HG03439 (cell line): ENCODE data around the gene SUGP1.

ENCODE experiments used
- ATAC-seq: cut with Tn5 transposase; IDR thresholded peaks from one replicate; pipeline ENCODE4 v1.9.1; 2021; ENCODE audit warnings: mild to moderate bottlenecking, moderate library complexity; ENCODE audit not compliant: unreplicated experiment

The SUGP1 gene

DNA sequence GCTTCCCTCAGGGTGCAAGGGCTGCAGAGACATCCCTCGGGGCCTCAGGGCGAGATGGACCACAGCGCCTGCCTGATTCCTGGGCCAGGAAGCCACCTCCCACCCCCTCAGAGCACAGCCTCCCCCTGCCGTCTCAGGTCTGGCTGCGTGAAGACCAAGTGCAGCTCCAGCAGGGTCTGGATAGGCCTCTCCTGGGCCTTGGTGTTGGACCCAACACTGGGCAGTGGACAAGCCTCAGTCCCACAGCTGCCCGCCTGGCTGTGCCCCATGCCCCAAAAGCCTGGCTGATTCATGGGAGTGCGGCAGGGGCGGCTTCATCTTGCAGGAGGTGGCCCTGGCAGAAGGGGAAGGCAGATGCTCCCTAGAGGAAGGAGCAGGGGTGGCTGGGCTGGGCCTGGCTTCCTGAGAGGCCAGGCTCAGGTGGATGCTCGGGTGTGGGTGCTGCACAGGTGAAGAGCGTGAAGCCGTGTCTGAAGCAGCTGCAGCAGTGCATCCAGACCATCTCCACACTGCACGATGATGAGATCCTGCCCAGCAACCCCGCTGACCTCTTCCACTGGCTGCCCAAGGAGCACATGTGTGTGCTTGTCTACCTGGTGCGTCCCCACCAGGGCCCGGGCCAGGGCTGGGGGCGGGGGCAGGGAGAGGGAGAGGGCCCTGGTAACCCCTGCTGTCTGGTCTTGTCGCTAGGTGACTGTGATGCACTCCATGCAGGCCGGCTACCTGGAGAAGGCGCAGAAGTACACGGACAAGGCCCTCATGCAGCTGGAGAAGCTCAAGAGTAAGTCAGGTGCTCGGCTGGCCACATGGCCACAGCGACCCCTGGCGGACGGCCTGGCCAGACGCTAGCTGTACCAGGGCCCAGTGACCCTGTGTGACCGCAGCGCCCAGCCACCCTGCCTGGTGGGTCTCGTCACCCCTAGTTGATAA is 22.0 kb upstream of the SUGP1 start:
- ATAC-seq: no peak

DNA sequence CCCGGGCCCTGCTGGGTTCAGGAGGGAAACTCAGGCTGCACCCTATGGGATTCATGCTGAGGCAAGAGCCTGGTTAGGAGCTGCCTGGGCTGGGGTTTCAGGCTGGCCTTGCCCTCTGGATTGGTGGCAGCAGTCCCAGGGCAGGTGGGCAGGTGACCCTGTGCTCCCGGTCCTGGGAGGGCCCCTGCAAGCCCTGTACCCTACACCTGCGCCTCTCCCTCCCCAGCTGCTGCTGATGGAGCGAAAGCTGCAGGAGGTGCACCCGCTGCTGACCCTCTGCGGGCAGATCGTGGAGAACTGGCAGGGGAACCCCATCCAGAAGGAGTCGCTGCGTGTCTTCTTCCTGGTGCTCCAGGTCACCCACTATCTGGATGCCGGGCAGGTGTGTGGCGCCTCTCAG is 20.7 kb upstream of the SUGP1 start:
- no peak for ATAC-seq

DNA sequence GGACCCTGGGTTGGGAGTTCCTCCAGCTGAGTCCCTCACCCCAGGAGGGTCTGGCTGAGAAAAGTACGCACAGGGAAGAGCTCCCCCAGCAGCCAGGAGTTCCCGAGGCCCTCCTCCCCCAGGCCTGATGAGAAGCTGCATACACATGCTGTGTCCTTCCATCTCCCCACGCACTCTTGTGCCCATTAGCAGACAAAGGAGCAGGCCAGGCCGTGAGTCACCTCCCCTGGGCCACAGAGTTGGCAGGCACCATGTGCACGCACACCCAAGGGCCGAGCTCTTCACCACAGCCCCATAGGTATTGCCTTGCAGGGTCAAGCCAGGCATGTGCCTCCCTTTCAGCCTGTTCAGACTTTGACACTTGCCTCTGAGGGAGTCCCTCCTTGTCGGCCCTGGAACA is 17.8 kb upstream of the SUGP1 start:
- ATAC-seq: no peak

DNA sequence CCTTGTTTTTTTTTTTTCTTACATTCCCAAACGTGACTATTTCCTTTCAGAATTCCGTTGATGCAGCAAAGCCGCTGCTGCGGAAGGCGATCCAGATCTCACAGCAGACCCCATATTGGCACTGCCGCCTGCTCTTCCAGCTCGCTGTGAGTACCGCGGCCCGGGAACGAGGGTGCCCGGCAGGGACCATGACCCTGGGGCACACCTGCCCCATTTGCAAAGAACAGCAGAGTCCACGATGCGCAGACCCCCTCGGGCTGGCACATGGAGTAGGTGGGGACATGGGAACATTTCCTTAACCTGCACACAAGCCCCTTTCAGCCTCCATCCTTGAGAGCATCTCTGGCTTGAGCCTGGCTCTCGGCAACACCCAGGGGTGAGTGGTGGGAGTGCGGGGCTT is 16.8 kb upstream of the SUGP1 start:
- ATAC-seq: no peak

DNA sequence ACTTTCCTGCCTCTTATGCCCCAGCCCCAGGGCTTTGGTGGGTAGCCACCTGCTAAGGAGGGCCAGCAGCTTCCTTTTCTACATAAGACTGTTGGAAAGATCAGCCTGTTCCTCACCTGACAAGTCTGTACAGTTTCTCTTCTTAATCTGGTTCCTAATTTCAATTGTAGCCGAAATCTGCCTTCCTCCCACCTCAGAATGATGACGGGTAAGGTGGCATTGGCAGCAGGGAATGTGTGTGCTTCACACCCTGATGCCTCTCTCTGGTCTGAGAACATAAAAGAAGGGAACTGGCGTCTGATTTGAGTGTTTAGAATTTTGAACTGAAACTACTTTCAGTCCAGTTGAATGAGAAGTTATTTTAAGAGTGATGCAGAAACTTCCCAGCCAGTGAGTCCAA is 16.3 kb upstream of the SUGP1 start:
- no peak for ATAC-seq

DNA sequence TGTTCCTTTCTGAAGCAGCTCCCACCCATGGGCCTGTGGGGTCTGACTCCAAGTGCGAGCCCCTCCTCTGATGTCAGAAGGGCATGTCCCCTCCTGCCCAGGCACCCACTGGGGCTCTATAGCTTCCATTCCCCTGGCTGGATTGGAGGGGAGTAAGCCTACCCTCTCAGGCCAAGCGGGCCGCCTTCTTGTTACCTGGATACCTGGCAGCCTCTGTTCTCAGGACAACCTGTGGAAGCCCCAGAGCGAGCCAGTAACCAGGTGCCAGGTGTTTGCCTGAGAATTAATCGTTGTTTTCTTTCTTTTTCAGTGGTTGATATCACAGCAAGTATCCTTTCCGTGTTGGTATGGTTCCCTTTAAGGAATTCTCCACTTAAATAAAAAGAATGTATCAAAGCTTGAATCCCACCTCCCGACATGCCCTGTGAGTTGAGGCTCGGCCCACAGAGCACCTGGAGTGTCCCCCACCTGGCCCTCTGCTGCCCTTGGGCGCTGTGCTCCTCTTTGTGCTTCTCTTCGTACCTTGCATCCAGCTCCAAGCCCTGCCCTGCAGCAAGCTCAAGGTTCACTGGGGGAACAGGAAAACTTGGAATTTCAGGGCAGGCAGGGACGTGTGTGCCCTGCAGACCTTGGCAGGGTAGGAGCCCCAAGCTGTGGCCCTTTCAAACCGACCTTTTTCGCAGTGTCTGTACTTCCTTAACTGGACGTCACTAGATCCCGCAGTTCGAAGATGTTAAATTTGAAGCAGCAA is 15.3 kb upstream of the SUGP1 start:
- no peak for ATAC-seq

DNA sequence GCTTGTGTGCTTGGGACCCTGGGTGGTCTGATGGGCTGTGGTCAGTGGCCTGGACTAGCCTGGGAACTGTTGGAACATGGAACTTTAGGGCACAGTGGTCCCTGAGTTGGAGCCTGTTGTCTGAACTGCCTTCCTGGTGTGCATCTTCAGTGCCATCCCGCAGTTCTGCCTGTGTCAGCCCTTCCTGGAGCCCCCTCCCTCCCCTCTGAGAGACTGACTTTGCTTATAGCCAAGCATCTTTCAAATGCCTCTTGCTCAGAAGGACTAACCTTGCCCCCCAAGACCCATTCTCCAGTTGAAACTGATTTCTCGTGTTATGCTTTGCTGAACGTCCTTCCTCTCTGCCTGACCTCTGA is 14.7 kb upstream of the SUGP1 start:
- no peak for ATAC-seq

DNA sequence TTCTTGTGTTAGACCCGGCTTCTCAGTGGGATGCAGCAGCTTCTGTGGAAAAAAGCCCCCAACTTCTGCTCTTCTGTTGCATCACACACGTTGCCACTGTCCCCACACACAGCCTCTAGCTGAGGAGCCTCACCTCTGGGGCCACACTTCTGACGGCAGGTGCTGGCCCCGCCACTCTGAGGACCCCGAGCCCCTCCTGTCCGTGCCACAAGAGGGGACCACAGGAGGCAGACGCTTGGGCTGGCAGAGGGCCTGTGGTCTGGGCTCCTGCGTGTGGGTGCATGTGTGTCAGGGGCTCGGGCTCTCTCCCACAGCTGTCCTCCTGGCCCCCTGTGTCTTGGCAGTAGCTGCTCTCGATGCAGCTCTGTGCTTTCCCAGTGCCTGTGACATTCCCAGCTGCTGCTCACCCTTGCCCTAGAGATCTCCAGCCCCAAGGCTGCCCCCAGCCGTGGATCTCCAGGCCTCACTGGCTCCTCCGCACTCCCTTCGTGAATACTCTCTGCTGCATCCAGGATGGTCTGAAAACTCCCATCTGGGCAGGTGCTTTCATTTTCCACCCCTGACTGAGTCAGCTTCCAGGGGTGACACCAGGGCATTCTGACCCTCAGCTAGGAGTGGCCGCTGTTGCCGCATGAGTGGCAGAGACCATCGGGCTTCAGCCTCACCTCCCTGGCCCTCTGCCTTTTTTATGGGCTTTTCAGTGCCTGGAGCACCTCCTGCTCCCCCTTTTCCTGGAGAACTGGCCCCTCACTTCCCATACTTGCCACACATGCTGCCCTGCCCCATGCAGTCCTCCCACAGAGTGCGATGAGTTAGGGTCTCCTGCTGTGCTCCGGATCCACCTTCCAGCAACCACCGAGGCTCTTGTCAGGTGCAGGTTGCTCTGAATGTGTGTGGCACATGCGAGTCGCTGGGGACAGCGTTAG is 14.0 kb upstream of the SUGP1 start:
- ATAC-seq: no peak

DNA sequence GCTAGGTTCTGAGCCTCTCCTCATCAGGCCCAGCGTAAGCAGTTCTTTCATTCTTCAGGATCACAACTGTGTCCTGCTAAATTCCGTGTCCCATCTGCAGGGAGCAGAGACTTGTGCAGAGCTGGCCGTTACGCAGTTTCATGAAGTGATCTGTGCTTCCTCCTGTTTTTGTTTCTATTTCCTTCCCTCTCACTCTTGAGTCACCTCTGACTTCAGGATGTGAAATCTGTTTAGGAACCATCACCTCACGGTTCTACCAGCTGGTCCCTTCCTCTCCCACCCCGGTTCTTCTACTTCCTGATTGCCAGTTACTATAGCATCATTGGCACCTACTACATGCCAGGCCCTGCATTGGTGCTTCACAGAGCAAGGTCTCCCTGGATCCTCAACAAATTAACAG is 8.8 kb upstream of the SUGP1 start:
- ATAC-seq: no peak

DNA sequence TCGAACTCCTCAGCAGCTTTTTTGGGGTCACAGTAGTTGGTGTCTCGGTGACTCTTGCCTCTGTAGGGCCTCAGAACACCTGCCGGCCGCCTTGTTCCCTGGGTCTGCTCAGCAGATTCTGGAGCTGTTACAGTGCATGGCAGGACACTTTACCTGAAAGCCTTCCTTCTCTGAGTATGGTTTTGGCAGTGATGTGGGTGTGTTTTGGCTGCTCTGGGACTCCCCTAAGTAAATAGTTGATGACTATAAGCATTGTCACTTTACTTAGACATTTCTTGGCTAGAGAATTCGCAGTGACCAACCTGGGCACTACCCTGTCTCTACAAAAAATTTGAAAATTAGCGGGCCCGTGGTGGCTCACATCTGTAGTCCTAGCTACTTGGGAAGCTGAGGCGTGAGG is 7.4 kb upstream of the SUGP1 start:
- no peak for ATAC-seq

DNA sequence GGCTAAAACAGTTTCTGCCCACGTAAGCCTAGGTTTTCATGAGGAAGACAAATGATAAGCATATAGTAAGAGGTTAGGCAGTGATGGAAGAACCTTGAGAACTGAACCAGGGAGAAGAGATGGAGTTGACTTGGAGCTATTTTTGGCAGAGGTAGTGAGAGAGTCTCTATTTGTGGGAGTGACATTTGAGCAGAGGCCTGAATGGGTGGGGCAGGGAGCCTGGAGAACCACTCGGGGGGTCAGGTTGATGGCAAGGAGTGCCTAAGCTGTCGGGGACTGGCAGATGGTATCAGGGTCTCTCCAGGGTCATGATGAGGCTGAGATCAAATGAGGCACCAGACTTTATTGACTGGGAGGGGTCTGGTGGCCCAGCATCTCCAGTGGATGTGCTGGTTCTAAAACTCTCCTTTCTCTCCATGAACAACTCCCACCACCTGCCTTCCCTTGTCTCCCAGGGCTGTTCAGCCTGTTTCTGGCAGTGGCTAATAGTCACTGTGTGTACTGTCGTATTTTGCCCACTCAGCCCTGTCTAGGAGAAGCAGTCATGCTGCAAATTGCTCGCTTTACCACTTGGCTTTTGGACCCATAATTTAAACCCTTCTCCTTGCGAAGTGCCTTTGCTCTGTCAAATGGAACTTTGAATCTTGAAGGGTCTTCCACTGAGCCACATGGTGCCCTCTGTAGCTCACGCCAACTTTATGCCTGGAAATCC is 3.9 kb upstream of the SUGP1 start:
- ATAC-seq: no peak

DNA sequence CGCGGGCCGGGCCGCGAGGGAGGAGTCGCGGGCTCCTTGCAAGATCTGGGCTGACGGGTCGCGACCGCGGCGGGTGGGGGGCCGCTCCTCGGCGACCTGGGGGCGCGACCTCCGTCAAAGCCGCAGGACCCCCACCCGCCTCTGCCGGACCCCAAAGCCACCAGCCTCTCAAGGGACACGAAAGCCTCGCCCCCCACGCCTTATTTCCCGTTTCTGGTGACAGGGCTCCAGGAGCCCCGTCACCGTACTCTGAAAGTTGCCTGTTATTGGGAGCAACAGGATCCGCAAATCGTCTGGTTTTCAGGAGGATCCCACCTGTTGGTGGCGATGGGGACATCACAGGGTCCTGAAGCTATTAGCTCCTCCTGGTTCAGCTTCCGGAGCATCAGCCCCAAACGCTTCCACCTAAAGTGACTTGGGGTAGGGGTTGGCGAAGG is 850 bp upstream of the SUGP1 start:
- no peak for ATAC-seq

DNA sequence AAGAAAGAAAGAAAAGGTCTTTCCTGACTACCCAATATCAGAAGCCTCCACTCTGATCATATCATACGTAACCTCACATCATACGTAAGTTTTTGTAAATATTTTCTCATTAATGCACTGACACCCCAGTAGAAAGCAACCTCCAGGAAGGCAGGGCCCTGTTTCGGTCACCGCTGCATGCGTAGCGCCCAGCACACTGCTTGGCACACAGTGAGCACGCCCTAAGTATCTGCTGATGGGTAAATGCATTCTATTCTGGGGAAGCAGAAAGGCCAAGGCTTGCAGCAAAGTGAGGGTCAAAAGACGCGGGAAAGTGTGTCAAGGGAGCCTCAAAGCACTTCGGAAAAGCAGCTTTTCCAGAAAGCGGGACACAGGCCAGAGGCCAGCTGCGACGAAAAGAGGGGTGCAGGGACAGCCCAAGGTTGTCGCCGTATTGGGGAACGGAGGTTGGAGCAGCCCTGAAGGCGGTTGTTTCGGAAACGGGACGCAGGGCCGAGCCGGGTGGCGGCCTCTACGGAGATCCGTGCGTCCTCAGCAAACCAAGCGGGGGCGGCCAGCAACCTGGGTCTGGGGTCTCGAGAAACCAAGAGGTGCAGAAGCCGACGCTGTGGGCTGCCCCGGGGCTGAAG is 463 bp downstream of the SUGP1 start:
- ATAC-seq: no peak

DNA sequence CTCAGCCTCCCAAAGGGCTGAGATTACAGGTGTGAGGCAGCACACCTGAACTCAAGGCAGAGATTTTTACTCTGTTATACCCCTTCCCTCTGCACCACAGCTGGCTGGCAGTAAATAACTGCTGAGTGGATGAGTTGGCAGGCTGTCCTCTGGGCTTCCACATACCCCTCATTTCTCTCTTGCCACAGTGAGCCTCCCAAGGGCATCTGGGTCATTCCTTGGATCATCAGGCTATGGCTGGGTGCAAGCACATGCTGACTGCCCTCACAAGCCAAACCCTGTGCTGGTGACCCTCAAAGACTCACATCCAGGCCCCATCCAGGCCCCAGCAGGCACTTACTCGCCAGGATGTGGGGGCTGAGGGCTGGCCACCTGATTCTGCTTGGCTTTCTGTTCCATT is 4.2 kb downstream of the SUGP1 start:
- ATAC-seq: no peak

DNA sequence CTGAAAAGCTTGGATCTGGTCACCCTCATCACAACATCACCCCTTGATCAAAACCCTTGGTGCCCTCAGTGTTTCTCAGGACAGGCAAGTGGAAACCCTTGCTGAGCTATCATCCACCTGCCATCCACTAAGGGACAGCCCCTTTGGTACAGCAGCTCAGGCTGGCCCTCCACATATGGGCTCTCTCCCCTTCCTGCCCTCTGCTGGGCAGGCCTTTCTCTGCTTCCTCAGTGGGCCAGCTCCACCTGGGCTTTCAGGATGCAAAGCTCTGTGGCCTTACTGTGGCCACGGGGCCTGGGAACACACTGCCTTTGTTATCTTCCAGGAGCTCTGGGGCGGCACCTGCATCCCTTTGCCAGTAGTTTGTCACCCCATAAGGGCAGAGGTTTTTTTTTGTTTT is 4.9 kb downstream of the SUGP1 start:
- ATAC-seq: no peak

DNA sequence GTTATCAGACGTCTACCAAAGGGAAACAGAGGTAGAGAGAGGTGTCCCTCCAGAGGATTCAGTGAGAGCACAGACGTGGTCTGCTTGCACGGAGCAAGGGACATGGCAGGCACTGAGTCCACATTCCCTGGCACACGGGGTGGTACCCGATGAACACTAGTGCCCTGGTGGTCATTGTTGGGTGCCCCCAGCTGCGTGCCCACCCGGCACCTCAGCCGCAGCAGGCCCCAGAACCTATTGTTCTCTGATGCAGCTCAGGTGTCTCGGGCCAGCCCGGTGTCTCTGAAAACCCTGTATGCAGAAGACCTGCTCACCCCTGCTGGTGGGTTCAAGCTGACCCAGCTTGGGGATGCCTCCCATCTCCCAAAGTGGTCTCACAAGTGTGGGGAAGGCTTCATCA is 11.9 kb downstream of the SUGP1 start:
- no peak for ATAC-seq

DNA sequence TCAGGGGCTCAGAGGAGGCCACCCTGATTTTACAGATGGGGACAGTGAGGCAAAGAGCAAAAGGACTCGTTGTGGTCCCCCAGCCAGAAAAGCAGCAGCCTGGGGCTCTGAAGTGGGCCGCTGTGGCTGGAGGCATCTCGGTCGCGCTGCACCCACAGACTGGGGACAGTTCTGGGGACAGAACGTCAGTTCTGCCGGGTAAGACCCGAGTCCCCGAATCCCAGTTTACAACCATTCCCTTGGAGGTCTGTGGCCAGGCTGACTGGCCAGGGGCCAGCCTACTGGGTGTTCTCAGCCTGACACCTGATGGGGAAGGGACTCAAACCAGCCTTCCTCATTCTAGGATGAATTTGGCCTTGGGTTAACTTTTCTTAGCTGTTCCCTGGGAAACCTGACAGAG is 14.1 kb downstream of the SUGP1 start:
- no peak for ATAC-seq

DNA sequence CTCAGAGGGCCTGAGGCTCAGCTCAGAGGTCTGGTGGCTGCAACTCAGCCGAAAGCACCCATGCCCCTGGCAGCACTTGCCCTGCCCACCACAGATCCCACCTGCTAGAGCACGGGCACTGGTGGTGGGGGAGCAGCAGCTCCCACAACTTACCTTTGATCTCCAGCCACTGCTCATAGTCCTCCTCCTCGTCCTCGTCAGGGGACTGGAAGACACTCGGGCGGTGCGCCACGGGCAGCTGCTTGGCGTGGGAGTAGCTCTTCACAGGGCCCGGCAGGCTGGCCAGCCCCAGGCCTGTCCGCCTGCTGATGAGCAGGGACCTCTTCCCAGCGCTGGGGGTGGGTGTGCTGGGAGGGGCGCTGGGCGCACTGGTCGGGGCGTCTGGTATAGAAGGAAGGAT is 14.6 kb downstream of the SUGP1 start:
- ATAC-seq: no peak

DNA sequence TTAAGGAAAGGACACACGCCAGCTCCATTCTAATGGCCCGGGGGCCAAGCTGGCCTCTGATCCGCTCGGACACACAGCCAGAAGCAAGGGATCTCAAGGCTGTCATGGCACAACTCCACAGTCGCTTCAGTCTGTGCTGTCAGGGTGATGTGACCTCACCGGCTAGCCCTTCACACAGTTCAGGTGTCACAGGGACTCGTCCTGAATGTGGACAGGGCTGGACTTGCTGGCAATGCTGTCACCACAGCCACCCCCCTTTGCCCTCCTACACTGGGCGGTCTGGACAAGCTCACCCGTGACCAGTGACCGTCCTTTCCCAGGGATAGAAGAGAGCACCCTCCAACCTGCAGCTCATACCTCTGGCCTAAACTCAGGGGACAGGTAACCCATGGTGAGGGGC is 15.2 kb downstream of the SUGP1 start:
- no peak for ATAC-seq
